HG02981 (cell line): Measurements from ENCODE around the gene FGFRL1.

Experiments used
- ATAC-seq: cut with Tn5 transposase; IDR thresholded peaks from one replicate; pipeline ENCODE4 v1.9.1; 2021; ENCODE audit warnings: mild to moderate bottlenecking, moderate library complexity; ENCODE audit not compliant: unreplicated experiment

Gene FGFRL1

GRCh38 chr4:1021386-1022050 is 10.1 kb downstream of the FGFRL1 start:
- ATAC-seq: peak; percentile 83

GRCh38 chr4:1022051-1022738 is 10.8 kb downstream of the FGFRL1 start:
- no peak for ATAC-seq

GRCh38 chr4:1022739-1023066 is 11.3 kb downstream of the FGFRL1 start:
- no peak for ATAC-seq

GRCh38 chr4:1023075-1023640 is 11.7 kb downstream of the FGFRL1 start:
- no peak for ATAC-seq

- ATAC-seq: no peak
Observed at GRCh38 chr4:1023895-1024740, 12.7 kb downstream of the FGFRL1 start.

GRCh38 chr4:1024882-1025545 is 13.6 kb downstream of the FGFRL1 start:
- no peak for ATAC-seq

- ATAC-seq: no peak
Observed at GRCh38 chr4:1026115-1026514, 14.7 kb downstream of the FGFRL1 start.

GRCh38 chr4:1027219-1027914 is 15.9 kb downstream of the FGFRL1 start:
- ATAC-seq: no peak

- no peak for ATAC-seq
Observed at GRCh38 chr4:1027915-1028238, 16.5 kb downstream of the FGFRL1 start.

GRCh38 chr4:1028574-1029220 is 17.3 kb downstream of the FGFRL1 start:
- ATAC-seq: no peak

GRCh38 chr4:1029529-1029928 is 18.1 kb downstream of the FGFRL1 start:
- ATAC-seq: no peak

- ATAC-seq: no peak
Observed at GRCh38 chr4:1030031-1030430, 18.6 kb downstream of the FGFRL1 start.

- ATAC-seq: no peak
Observed at GRCh38 chr4:1030559-1030958, 19.1 kb downstream of the FGFRL1 start.

- no peak for ATAC-seq
Observed at GRCh38 chr4:1031346-1031745, 19.9 kb downstream of the FGFRL1 start.

- no peak for ATAC-seq
Observed at GRCh38 chr4:1031956-1032795, 20.8 kb downstream of the FGFRL1 start.

- no peak for ATAC-seq
Observed at GRCh38 chr4:1032861-1033260, 21.4 kb downstream of the FGFRL1 start.

GRCh38 chr4:1033840-1034551 is 22.6 kb downstream of the FGFRL1 start:
- ATAC-seq: no peak

GRCh38 chr4:1035510-1035909 is 24.1 kb downstream of the FGFRL1 start:
- no peak for ATAC-seq

- no peak for ATAC-seq
Observed at GRCh38 chr4:1036095-1036494, 24.7 kb downstream of the FGFRL1 start.
